Effector CD8-positive, alpha-beta T cell (primary cell): ENCODE results near the gene HORMAD2.

Experiments used
- DNase-seq: peaks from one replicate; lab custom pipeline; 2025; lab: John Stamatoyannopoulos, UW

HORMAD2 gene

DNA sequence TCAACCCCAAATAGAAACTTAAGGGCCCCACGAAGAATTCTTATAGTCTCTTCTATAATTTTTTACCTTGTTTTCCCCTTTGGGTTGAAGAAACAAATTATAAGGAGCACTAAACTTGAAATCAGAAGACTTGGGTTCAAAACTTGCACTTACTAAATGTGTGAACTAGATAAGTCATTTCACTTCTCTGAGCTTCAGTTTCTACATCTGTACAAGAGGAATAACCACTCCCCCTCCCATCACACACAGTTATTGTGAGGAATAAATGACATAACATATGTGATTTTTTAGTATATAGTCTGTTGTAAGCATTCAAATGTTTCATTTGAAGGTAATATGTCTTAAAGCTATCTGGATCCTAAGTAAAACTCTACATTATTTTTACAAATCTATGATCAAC lies 87.5 kb downstream of the HORMAD2 start:
- no peak for DNase-seq

DNA sequence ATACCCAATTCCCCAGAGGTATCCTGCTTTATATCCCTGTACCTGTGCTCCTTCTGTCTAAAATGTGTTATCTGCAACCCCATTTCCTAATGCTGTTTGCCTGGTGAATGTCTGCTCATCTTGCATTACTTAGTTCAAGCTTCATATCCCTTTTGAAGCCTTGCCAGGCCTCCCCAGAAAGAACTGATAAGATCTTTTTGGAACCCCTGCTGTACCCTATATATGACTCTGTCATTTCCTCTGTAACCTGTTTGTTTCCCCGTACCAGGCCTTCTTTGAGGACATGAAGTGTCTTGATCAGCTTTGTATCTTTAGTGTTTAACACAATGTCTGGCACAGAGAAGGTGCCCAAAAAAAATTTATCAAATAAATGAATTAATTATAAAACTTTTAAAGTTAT lies 88.7 kb downstream of the HORMAD2 start:
- DNase-seq = no peak

DNA sequence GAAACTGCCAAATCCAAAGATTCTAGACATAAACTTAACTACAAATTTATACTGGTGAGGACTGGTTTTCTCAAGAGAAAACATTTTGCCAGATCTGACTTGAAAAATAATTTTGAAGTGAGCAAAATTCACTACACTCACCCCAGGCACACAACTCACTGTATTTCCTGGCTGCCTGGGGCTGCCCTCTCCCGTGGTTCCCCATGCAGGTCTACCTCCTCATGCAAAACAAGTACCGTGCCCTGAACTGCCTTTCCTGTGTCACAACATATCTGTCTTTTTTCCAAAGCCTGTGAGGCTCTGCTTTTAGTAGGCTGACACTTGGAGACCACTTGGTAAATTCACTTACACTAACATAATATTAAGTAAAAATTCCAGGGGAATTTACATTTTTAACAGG lies 89.9 kb downstream of the HORMAD2 start:
- DNase-seq = no peak

DNA sequence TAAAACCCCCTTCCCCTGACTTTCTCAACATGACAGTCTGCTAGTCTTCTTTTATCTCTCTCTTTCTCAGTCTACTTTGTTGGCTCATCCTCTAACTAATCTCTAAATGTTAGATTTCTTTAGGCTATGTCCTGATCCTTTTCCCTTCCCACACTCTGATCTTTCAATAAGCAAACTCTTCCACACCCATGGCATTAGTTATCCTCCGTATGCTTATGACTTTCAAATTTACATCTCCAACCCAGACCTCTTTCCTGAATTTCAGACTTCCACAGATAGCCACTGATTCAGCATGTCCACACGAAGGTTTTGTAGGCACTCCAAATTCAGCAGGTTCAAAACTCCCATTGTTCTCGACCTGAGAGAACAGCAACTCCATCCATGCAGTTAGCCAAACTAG lies 90.7 kb downstream of the HORMAD2 start:
- DNase-seq = no peak

DNA sequence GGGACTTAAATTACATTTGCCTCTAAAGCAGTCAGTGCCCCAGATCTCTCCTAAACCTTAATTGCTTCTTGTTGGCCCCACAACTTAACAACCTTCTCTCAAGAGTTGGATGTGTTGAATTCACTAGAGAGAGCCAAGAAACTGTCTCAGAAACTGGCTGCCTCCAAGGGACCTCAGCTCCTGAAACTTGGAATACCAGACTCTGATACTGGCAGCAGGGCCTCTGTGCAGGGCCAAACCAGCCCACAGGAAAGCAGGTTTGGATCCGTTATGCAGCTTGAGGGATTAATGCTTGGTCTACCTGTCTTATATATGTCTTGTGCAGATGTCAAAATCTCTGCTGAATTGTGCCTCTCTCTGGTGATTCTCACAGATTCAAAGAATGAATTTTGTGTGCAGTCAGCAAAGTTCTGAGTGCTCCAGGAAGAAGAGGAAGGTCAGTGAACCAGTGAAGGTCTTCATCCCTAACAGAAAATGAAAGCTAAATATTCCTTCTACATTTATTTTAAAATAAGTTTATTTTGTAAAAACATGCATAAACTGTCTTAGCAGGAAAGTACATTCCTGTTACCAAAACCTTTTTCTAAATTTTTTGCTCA lies 95.5 kb downstream of the HORMAD2 start:
- no peak for DNase-seq

DNA sequence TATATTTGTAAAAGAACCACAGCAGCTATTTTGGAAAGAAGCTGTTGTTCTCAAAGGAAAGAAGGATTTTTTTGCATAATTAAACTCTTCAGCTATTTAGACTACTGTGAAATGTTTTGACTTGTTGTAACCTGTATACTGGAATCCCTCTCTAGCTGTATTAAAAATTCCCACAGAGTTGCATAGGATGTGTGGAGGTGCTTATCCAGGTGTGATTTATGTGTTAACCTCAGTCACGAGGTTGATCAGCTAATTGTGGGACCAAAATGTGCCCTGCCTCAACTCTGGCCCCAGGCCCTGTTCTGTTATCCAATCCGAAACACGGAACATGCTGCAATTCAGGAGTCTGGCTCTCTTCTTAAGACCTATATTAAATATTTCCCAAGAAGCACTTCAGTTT lies 96.2 kb downstream of the HORMAD2 start:
- no peak for DNase-seq

DNA sequence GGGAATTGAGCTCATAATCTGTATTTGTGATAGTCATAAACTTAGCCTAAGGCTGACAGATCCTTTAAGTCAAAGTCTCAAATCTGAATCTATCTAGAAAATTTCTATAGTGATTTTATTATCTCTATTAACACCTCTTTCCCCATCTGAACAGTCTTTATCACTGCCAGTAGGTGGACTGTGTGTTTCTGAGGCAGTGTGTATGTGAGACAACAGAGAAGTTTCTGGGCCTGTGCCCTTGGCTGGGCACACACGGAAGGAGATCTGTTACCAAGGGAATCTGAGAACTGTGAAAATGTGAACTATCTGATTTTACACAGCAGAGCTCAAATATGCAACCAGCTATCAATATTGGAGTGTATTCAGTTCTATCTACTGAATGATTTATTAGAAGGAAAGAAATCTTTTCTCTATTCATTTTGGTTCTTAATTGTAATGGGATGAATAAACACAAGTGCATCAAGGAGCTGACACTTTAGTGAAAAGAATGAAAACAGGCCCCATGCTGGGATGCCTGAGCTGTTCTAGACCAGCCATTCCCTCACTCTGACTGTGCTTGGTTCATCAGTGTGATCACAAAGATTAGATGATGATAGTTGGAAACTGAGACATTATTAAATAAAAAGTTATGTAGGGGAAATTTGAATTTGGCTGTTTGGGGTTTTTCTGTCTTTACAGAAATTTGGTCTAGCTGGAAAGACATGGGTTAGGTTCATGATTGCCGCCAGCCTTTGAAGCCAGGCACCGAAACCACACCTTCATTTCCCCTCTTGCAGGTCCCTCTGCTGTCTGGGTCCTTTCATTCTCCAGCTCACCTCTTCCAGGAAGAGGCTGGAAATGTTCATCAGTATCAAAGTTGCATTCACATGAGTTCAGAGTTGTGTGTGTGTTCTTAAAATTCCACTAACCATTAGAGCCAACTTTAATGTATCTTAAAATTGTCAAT lies 98.2 kb downstream of the HORMAD2 start:
- no peak for DNase-seq

DNA sequence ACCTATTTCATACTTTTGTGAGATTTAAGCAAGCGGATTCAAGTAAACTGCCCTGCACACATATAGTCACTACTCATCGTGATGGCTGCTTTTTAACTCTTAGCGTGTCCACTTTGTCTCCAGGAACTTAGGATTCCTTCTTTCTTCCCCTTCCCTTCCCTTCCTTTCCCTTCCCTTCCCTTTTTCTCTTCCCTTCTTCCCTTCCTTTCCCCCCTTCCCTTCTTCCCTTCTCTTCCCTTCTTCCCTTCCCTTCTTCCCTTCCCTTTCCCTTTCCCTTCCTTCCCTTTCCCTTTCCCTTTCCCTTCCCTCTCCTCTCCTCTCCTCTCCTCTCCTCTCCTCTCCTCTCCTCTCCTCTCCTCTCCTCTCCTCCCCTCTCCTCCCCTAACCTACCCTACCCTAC lies 100.4 kb downstream of the HORMAD2 start:
- no peak for DNase-seq

DNA sequence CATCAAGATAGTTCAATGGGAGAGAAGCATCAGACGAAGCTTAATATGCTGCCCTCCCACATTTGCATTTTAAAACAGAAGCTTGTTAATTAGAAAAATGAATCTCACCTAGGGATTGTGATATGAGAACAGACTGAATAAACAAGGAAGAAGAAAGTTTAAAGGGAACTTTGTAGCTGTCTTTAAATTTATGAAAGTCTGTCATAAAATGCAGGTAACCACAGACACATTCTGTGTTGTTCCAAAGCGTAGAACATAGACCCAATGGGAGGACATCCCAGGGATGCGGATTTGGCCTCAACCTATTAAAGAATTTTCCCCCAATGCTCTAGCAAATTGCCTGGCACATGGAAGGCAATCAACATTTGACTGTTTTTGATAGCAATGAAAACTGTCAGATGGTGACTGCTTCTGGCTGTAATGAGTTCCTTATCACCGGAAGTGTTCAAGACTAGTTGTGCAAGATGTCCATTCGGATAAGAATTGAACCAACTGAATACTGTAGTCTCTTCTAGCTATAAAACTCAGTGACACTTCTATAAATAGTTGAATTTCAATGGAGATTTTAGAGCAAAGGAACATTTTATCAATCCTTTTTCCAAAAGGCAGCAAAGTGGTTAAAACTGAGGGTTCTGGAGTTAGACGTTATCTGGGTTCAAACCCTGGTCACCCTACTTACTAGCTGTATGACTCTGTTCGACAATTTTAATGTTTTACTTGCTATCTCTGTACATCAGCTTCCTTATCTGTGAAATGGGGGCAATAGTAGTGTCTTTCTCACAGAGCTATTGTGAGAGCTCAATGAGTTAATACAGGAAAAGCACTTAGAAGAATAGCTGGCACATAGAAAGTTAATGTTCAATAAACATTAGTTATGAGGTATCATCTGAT lies 101.4 kb downstream of the HORMAD2 start:
- DNase-seq = no peak

DNA sequence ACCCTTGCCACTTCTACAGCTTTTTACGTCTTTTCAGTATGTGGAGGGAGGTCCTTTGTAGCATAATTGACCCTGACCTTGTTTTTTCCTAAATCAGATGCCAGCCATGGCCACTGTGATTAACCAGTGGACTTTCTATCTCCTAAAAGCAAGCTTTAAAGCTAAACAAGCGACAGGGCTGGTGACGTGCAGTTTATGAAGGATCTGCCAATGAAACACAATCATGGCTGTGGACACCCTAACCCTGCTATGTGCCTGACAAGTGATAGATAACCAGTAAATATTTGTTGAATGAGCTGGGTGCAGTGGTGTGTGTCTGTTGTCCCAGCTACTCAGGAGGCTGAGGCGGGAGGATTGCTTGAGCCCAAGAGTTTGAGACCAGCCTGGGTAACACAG lies 102.1 kb downstream of the HORMAD2 start:
- no peak for DNase-seq

DNA sequence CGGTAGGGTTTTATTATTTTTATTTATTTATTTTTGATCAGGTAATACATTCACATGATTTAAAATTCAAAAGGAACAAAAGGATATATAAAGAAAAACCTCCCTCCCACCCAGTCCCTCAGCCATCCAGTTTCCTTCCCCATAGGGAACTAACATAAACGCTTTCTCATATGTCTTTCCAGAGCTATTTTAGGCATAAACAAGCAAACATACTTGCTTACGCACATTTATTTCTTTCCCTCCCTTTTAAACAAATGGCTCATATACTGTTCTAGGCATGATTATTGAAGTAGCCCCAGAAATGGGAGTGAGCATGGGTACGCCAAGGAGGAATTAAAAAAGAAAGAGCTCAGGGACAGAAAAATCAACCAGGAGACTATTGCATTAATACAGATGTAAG lies 102.6 kb downstream of the HORMAD2 start:
- no peak for DNase-seq

DNA sequence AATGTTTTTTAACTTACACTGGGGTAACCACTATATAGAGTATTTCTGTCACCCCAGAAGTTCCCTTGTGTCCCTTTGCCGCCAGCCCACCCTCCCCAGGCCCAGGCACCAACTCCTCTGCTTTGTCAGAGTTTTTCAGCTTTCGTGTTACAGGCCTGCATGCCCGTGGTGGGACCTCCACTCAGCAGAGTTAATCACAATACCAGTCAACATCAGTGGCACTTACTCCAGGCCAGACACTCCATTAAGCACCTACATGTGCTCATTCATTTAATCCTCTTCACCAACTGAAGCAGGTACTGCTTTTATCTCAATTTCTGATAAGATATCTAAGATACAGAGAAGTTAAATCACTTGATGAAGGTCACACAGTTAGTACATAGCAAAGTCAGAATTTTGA lies 103.0 kb downstream of the HORMAD2 start:
- no peak for DNase-seq

DNA sequence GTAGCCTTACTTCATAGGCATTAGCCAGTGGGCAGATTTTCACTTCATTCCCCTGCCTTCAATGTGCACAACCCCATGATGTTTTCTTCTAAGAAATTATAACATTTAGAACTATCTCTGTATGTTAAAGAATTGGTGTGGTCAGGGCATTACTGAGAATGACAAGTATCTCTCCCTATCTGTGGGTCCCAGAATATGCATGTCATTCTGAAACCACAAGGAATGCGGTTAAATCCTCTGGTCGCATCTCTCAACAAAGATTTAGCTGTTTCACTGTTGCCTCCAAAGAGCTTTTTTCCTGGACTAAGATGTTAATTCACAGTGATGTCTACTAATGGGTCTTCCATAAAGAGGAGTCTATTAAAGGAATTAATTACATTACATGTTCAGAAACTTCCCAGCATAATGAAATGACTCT lies 103.6 kb downstream of the HORMAD2 start:
- DNase-seq = no peak

DNA sequence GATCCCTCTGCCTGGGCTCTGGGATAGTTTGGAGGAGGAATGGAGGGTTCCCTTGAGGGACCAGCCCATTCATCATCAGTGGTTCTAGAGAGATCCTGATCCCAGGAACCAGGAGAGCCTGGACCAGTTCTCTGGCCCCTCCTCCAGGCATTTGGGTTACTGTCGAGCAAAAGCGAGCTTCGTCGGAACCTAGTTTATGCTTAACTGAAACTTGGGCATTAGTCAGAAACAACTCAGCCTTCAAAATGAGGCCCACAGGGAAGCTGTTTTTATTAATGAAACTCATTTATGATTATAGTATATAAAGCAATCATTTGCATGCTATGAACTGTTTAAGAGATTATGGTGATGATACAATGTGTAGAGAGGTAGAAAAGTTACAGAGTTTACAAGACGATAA lies 104.9 kb downstream of the HORMAD2 start:
- DNase-seq = no peak

DNA sequence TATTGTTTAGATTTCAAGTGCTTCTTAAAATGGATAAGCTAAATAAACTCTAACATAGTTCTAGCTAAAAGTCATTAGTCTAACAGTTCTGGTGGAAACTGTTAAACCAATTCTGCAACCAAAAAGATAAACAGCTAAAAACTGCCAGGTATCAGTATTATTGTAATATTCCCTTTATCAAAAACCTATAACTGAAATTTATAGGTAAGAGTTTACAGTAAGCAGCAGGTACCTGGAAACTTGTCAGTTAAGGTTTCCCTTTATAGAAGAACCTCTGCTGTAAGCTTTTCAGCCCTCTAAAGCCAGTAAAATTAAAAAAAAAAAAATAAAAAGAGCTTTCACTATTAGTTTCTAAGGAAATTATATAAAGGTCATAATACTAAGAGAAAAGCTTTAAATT lies 105.3 kb downstream of the HORMAD2 start:
- no peak for DNase-seq

DNA sequence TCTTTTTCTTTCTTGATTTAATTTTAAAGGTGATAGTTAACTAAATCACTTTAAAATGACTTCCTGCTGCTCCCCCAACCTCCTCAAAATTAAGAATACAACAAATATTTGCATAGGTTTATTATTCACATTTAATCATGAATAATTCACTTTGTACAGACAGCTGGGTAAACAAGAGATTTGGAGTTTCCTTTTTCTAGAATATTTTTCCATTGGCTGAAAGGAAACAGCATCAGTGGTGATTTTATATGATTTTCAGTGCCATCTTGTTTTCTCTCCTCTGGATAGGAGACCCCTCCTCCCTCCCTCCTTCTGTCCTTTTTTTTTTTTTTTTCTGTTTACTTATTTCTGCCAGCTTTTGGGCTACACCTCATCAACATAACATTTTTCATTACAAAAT lies 105.8 kb downstream of the HORMAD2 start:
- no peak for DNase-seq

DNA sequence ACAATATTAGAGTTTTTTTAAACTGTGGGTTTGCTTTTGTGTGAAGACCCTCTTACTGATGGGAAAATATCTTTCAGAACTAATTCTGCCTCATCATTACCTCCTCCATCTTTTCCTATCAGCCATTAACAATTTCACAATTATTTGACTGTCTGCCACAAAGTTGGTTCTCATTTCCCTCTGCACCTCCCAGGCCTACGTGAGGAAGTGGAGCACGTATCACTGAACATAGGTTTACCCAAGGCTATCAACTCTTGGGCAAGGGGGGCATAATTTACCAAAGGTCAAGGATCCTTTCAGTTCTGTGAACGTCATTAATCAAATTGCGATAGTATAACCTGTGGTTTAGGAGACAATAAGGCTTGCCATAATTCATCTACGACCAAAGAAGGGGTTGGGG lies 106.2 kb downstream of the HORMAD2 start:
- no peak for DNase-seq

DNA sequence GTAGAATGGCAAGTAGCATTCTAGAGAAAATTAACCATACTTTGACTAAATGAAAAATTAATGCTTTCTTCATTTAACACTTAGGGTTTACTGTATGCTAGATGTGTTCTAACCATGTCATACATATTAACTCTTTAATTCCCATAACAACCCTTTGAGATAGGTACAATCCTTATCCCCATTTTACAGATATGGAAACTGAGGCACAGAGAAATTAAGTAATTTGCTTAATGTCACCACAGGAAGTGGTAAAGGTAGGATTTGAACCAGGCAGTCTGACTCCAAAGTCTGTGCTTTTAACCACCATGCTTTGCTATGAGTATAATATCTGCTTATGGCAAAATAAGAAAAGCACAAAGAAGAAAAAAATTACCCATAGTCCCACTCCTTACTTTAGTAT lies 106.8 kb downstream of the HORMAD2 start:
- DNase-seq = no peak

DNA sequence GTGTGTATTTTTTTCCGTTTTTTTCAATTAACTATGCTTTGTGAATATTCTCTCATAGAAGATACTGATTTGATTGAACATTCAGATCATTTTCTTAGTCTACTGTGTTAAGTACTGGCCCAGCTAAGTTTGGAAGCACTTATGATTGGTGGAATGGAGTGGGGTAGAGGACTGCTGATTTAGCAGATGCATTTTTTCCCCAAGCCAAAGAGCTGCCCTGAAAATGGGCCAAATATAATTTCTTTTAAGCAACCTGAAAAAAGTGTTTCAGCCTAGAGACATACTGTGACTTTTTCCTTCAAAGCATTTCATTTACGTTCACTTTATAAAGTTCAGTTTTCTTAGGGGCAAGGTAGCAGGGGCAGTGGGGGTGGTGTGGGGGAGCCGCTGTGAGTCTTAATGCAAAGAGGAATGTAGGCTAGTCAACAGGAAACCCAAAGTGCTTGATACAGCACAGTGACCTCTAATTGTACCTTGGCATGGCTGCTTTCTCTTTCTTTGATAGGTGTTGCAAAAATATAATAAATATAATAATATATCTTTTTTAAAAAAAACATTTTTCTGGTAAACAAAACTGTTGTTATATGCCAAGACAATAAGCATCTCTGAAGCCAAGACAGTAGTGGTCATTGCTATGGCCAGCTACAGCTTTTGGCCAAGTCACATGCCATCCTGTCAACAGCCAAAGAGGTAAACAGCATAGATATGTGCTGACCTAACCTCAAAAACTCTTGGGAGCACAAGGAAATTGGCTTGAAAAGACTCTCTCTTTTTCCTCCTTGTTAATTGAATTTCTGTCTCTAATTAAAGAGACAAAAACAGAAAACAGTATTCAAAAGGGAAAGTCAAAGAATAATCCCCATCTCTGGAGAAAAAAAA lies 107.5 kb downstream of the HORMAD2 start:
- DNase-seq = no peak

DNA sequence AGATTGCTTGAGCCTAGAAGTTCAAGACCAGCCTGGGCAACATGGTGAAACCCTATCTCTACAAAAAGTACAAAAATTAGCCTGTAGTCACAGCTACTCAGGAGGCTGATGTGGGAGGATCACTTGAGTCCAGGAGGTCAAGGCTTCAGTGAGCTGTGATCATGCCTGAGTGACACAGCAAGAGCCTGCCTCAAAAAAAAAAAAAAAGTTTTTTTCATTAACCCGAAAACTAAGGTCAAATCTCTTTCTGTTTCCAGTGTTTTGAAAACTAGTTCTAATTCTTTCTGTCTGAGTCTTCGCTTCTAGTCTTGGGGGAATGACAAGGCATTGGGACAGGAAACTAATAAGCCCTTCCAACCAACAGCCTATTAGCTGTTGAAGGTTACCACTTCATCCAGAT lies 108.6 kb downstream of the HORMAD2 start:
- no peak for DNase-seq

DNA sequence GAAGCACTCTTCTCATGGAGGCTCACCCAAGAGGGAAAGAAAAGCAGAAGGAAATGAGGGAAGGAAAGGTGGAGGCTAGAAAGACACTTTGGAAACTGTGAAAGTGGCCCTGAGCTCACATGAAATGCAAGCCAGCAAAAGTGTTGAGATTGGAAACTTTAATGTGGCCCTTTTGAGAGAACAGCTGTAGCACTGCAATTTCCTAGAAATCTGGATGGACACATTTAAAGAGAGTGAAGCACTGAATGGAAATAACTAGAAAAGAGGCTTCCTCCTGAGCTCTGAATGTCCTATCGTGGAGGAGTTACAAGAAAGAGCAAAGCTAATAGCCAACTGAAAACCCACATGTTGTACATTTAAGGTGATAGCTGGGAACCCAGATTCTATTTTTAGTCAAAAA lies 110.3 kb downstream of the HORMAD2 start:
- no peak for DNase-seq
